Activated T-helper 17 cell treated with anti-CD3 and anti-CD28 coated beads, Interleukin-2, amount 50 U/mL, for 72 hours (primary cell): ENCODE results near the gene CARD10. TPM values are rescaled to one million over a fixed set of nuclear protein-coding genes. Genes with fewer than 3 reads are reported as not detected.
A peak's percentile ranks its signal among the peaks of the same experiment; 100 is the strongest.

Experiments
- ATAC-seq: fragments of 150-1000 bp; cut with Tn5 transposase; replicated peaks from 2 replicates; pipeline ENCODE4 v1.10.0; 2021; ENCODE audit warnings: mild to moderate bottlenecking, moderate library complexity
- H3K27ac Mint-ChIP-seq: one replicate; pipeline ENCODE4 v1.8.0; 2022; ENCODE audit warnings: mixed read lengths
- H3K27me3 Mint-ChIP-seq: one replicate; pipeline ENCODE4 v1.8.0; 2022; ENCODE audit warnings: mixed read lengths
- H3K36me3 Mint-ChIP-seq: one replicate; pipeline ENCODE4 v1.8.0; 2022; ENCODE audit warnings: low read depth, mild to moderate bottlenecking, mixed read lengths
- H3K4me1 Mint-ChIP-seq: one replicate; pipeline ENCODE4 v1.8.0; 2022; ENCODE audit warnings: mixed read lengths
- H3K4me3 Mint-ChIP-seq: one replicate; pipeline ENCODE4 v1.8.0; 2022; ENCODE audit warnings: mild to moderate bottlenecking, mixed read lengths
- H3K9me3 Mint-ChIP-seq: one replicate; pipeline ENCODE4 v1.8.0; 2022; ENCODE audit warnings: mixed read lengths
- total RNA-seq, 2 donors: library from RNA; stranded (reverse); gene quantifications; one replicate each; pipeline ENCODE4 v1.2.3, GENCODE V29; 2022

CARD10 gene
- total RNA-seq, 2 donors from 2014 or later: 0.09 TPM; not detected in 1

GRCh38 chr22:37507731-37508130, 11.5 kb downstream of the CARD10 start:
- H3K4me1 Mint-ChIP-seq: no peaks in the 10 kb centered on the region
- no peaks in the 10 kb centered on the region for H3K36me3 Mint-ChIP-seq
- ATAC-seq: no peak
- no peaks in the 10 kb centered on the region for H3K9me3 Mint-ChIP-seq
- no peak overlapping the region for H3K4me3 Mint-ChIP-seq
- H3K27me3 Mint-ChIP-seq: no peaks in the 10 kb centered on the region
- H3K27ac Mint-ChIP-seq: no peak overlapping the region

GRCh38 chr22:37505989-37506388, 13.2 kb downstream of the CARD10 start:
- no peaks in the 10 kb centered on the region for H3K9me3 Mint-ChIP-seq
- H3K36me3 Mint-ChIP-seq: no peaks in the 10 kb centered on the region
- no peak overlapping the region for H3K27ac Mint-ChIP-seq
- peaks cover 4% of the 10 kb centered on the region for H3K27me3 Mint-ChIP-seq
- no peak for ATAC-seq
- peaks cover 6% of the 10 kb centered on the region for H3K4me1 Mint-ChIP-seq
- no peak overlapping the region for H3K4me3 Mint-ChIP-seq

- Mint-ChIP-seq H3K27ac (no peak overlapping the region), H3K4me3 (no peak overlapping the region), H3K27me3 (peaks cover 4% of the 10 kb centered on the region), H3K9me3 (no peaks in the 10 kb centered on the region), H3K36me3 (no peaks in the 10 kb centered on the region), H3K4me1 (peaks cover 6% of the 10 kb centered on the region)
- ATAC-seq: no peak
These were observed 13.7 kb downstream of the CARD10 start for GRCh38 chr22:37505565-37505964.

GRCh38 chr22:37504964-37505363, 14.3 kb downstream of the CARD10 start:
- Mint-ChIP-seq H3K4me1 (peaks cover 6% of the 10 kb centered on the region), H3K4me3 (no peak overlapping the region), H3K27me3 (peaks cover 4% of the 10 kb centered on the region), H3K27ac (no peak overlapping the region), H3K9me3 (no peaks in the 10 kb centered on the region), H3K36me3 (no peaks in the 10 kb centered on the region)
- no peak for ATAC-seq

GRCh38 chr22:37503850-37504249, 15.4 kb downstream of the CARD10 start:
- no peaks in the 10 kb centered on the region for H3K9me3 Mint-ChIP-seq
- H3K4me1 Mint-ChIP-seq: peaks cover 6% of the 10 kb centered on the region
- no peak overlapping the region for H3K27ac Mint-ChIP-seq
- H3K36me3 Mint-ChIP-seq: no peaks in the 10 kb centered on the region
- H3K27me3 Mint-ChIP-seq: peaks cover 4% of the 10 kb centered on the region
- no peak for ATAC-seq
- no peak overlapping the region for H3K4me3 Mint-ChIP-seq

DNA sequence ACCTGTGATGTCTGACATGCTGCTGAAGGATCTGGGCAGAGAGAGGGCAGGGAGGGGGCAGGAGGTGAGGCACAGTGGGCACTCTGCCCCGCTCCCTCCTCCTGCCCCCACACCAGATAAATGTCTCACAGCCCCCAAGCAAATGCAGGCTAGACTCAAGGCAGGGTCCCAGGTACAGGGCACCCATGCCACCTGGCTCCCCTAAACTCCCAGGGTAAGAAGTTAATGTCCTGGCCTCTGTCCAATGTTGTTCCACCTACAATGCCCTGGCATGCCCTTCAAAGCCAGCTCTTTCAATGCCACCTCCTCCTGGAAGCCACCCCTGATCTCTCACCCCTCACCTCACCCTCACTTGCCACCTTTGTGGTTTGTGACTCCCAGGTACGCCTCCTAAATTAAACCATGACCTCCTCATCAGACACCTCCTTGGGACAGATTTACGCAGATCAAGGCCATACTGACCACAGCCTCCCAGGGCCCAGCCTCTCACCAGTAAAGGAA, 16.0 kb downstream of the CARD10 start:
- Mint-ChIP-seq H3K36me3 (no peaks in the 10 kb centered on the region), H3K27me3 (peaks cover 4% of the 10 kb centered on the region), H3K4me1 (peaks cover 6% of the 10 kb centered on the region), H3K27ac (no peak overlapping the region), H3K4me3 (no peak overlapping the region), H3K9me3 (no peaks in the 10 kb centered on the region)
- ATAC-seq: no peak

GRCh38 chr22:37502342-37503182, 16.7 kb downstream of the CARD10 start:
- Mint-ChIP-seq H3K4me1 (peaks cover 6% of the 10 kb centered on the region), H3K27ac (no peak overlapping the region), H3K4me3 (no peak overlapping the region), H3K36me3 (no peaks in the 10 kb centered on the region), H3K27me3 (peaks cover 4% of the 10 kb centered on the region), H3K9me3 (no peaks in the 10 kb centered on the region)
- ATAC-seq: no peak

DNA sequence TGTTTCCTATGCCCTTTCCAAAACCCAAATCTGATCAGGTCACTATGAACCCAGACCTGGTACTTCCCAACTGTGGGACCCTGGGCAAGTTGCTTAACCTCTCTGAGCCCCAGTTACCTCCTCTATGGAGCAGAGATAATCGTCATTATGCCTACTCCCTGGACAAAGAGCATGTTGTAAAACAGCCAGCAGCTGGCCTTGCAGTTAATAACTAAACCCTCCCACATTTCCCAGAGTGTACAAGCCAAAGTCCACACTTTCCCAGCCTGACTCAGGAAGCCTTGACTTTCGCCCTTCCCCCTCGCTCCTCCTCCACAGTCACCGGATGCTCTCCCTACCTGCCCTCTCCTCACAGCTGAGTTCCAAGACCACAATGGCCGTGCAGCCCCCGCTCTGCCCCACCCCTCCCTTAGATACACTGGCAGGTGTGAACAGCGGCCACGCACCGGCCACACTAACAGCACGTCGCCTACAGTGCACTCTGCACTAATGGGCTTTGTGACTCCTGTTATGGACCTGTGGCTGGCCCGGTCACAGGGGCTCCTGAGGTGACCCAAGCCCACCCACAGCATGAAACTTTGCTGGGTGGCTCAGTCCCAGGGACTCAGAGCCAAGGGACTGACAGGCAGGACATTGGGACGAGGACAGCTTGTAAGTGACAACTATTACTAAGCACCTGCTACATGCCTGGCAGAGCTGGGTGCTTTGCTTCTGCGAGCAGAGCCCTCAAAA, 17.4 kb downstream of the CARD10 start:
- Mint-ChIP-seq H3K27me3 (peaks cover 4% of the 10 kb centered on the region), H3K9me3 (no peaks in the 10 kb centered on the region), H3K36me3 (no peaks in the 10 kb centered on the region), H3K27ac (no peak overlapping the region), H3K4me1 (peaks cover 6% of the 10 kb centered on the region), H3K4me3 (no peak overlapping the region)
- ATAC-seq: no peak

DNA sequence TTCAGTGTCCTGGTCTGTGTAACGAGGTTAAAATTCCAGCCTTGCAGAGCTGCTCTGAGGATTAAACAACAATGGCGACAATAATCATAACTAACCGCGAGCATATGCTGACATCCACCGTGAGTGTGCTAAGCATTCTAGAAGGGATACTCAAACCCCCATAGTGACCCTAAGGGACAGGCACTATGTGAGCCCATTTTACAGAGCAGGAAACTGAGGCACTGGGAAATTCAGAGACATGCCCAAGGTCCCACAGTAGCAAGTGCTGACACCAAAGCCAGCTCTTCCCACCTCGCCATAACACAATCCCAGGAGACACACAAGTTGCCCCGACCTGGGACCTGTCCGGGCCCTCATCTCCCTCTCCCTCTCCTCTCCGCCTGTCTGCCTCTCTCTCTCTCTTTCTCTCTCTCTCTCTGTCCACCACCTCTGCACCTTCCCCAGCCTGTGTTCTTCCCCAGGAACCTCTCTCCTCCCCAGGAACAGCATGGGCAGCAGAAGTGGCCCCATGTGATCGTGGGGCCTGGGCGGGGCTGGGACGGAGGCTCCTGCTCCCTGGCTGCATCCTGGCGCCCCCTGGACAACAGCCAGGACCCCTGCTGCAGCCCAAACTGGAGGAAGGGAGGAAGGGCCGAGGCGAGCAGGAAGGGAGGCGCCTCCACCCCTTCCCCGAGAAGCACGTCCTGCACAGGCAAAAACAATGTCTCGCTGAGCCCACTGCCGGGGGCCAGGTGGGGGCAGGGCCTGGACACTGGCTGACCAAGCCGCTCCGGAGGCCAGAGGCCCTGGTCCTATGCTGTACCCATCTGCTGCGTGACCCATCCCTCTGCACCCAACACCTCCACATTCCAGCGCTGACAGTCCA, 18.2 kb downstream of the CARD10 start:
- peaks cover 4% of the 10 kb centered on the region for H3K27me3 Mint-ChIP-seq
- peaks cover 6% of the 10 kb centered on the region for H3K4me1 Mint-ChIP-seq
- ATAC-seq: no peak
- no peak overlapping the region for H3K27ac Mint-ChIP-seq
- no peaks in the 10 kb centered on the region for H3K36me3 Mint-ChIP-seq
- no peaks in the 10 kb centered on the region for H3K9me3 Mint-ChIP-seq
- H3K4me3 Mint-ChIP-seq: no peak overlapping the region

- peaks cover 4% of the 10 kb centered on the region for H3K27me3 Mint-ChIP-seq
- no peak for ATAC-seq
- peaks cover 6% of the 10 kb centered on the region for H3K4me1 Mint-ChIP-seq
These were observed 19.2 kb downstream of the CARD10 start for GRCh38 chr22:37499789-37500540.

DNA sequence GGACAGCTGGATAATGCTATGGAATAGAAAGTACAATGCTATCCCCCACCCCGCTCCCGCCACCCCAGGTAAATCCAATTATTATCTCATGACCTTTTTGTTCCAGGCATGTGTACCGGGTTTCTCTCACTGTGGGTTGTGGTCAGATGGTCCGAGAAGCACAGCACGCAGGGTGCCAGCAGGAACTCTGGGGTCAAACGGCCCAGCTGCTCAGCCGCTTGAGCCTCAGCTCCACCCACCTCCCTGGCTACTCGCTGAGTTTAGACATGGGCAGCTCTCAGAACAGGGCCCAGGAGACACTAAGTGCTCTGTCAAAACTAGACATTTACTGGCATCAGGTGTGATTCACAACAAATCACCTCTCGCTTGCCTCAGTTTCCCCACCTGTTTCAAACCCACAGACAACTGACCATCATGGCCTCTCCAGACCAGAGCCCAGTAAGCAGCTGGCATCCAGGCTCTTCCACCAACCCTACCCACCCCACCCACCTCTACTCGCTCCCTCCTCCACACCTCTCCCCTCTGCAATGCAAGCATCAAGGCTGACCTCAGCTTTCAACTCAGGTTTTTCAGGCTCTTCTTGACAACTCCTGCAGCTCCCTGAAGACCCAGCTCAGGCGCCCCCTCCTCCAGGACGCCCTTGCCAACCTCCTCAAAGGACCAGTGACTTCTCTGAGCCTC, 20.0 kb downstream of the CARD10 start:
- no peaks in the 10 kb centered on the region for H3K36me3 Mint-ChIP-seq
- H3K9me3 Mint-ChIP-seq: no peaks in the 10 kb centered on the region
- no peak overlapping the region for H3K4me3 Mint-ChIP-seq
- H3K27ac Mint-ChIP-seq: no peak overlapping the region
- H3K27me3 Mint-ChIP-seq: peaks cover 4% of the 10 kb centered on the region
- H3K4me1 Mint-ChIP-seq: peaks cover 6% of the 10 kb centered on the region
- no peak for ATAC-seq

More at GRCh38 chr22:37499789-37500540, 19.2 kb downstream of the CARD10 start:
- Mint-ChIP-seq H3K4me3 (no peak overlapping the region), H3K36me3 (no peaks in the 10 kb centered on the region), H3K9me3 (no peaks in the 10 kb centered on the region), H3K27ac (no peak overlapping the region)

DNA sequence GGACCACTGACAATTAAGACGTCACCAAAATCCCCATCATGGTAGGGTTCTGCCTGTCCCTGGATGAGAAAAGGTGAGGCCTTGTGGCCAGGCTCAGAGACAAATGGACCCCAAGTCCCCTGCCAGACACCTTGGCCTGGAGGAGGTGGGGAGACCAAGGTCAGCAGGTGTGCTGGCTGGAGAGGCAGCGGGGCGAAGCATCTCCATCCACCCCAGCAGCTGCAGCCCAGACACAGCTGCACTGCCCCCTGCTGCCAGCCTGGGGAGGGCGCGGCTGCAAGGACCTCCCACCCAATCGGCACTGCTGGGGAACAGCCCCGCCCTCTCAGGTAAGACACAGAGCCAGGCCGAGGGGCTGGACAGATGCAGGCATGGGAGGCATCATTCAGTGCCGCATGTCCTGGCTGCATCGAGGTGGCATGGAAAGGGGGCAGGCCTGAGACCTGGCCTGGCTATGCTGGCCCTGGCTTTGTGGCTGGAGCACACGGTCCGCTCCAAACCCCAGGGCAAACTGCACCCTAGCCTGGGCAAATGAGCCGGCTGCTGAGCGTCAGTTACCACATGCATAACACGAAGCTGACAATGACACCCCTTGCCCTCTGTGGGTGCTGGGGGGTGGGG, 20.8 kb downstream of the CARD10 start:
- H3K4me3 Mint-ChIP-seq: no peak overlapping the region
- peak; percentile 92 for ATAC-seq
- H3K27me3 Mint-ChIP-seq: peaks cover 4% of the 10 kb centered on the region
- no peaks in the 10 kb centered on the region for H3K9me3 Mint-ChIP-seq
- H3K36me3 Mint-ChIP-seq: no peaks in the 10 kb centered on the region
- H3K27ac Mint-ChIP-seq: no peak overlapping the region
- H3K4me1 Mint-ChIP-seq: peaks cover 9% of the 10 kb centered on the region

- Mint-ChIP-seq H3K4me3 (no peak overlapping the region), H3K27me3 (peaks cover 4% of the 10 kb centered on the region), H3K27ac (no peak overlapping the region), H3K36me3 (no peaks in the 10 kb centered on the region), H3K4me1 (peaks cover 15% of the 10 kb centered on the region), H3K9me3 (no peaks in the 10 kb centered on the region)
- ATAC-seq: no peak
These were observed 22.1 kb downstream of the CARD10 start for GRCh38 chr22:37497062-37497599.
